Epithelial cell of alveolus of lung (primary cell): ENCODE results near the gene TTC14. TPM values are rescaled to one million over a fixed set of nuclear protein-coding genes. Genes with fewer than 3 reads are reported as not detected.

Experiments used
- total RNA-seq: library from RNA; depleted of rRNA; stranded (reverse); fragments of >200 nt; gene quantifications from 2 replicates; pipeline ENCODE4 v1.2.1, GENCODE V29; 2015

TTC14 gene
- total RNA-seq, result 11.6 and 32.7 TPM in 2 replicates

GRCh38 chr3:180601688-180602666 lies at the start of gene TTC14:
TSS of gene TTC14 (plus strand) at chr3:180602163. CDS start at chr3:180602262, 99 bp downstream.

Other genes with a start within 250 kb of the TTC14 start
- not detected in 2 replicates for gene CCDC39, start 77.3 kb downstream of the TTC14 start, total RNA-seq